Kidney (tissue), 14 donors: Measurements from ENCODE around the gene UMPS. TPM values are rescaled to one million over a fixed set of nuclear protein-coding genes. Genes with fewer than 3 reads are reported as not detected.

Source experiments
- DNase-seq, 5 donors: peaks; one replicate each; pipeline ENCODE4 v3.0.0-alpha.2; 2013 to 2020
- FAIRE-seq: peaks from 2 replicates; lab custom pipeline; 2012; peaks lifted over from hg19 to GRCh38; lab: Jason Lieb, UNC
- H3K27ac ChIP-seq, 2 donors: one replicate each; pipeline ENCODE4 v1.7.0; 2013; ENCODE audit warnings: low read depth in 2 of 2, low read length in 2 of 2, inconsistent platforms in 1 of 2
- H3K27me3 ChIP-seq: one replicate; pipeline ENCODE4 v1.7.1; 2013; ENCODE audit warnings: low read length, inconsistent platforms; ENCODE audit not compliant: control insufficient read depth, insufficient read depth
- H3K36me3 ChIP-seq, 3 donors: one replicate each; pipeline versions ENCODE4 v1.7.0 to v1.7.1; 2013; ENCODE audit warnings: low read length in 3 of 3, control low read depth in 1 of 3, inconsistent platforms in 1 of 3; ENCODE audit not compliant: insufficient read depth in 3 of 3, control insufficient read depth in 2 of 3
- H3K4me1 ChIP-seq, 3 donors: one replicate each; pipeline versions ENCODE4 v1.7.0 to v1.7.1; 2013; ENCODE audit warnings: low read length in 3 of 3, inconsistent platforms in 1 of 3, low read depth in 1 of 3; ENCODE audit not compliant: control insufficient read depth in 2 of 3, insufficient read depth in 2 of 3
- H3K4me3 ChIP-seq, 3 donors: one replicate each; pipeline versions ENCODE4 v1.7.0 to v1.8.1; 2013; ENCODE audit warnings: low read length in 3 of 3, control low read depth in 1 of 3, inconsistent platforms in 1 of 3
- H3K9ac ChIP-seq, 3 donors: one replicate each; pipeline versions ENCODE4 v1.7.0 to v1.7.1; 2013; ENCODE audit warnings: low read length in 3 of 3, control low read depth in 1 of 3, inconsistent platforms in 1 of 3
- H3K9me3 ChIP-seq, 3 donors: one replicate each; pipeline versions ENCODE4 v1.7.0 to v1.7.1; 2013; ENCODE audit warnings: low read length in 3 of 3, control low read depth in 1 of 3, inconsistent platforms in 1 of 3; ENCODE audit not compliant: control insufficient read depth in 2 of 3, insufficient read depth in 1 of 3
- intact Hi-C: fragments of 100-400 bp; cut with DNase I; formaldehyde crosslinking; loops from one replicate; pipeline ENCODE4 v1.11.1; 2022
- polyA plus RNA-seq: library from polyadenylated mRNA; stranded (reverse); fragments of 350-450 nt; fragmentation: Illumina TruSeq; extraction: RNeasy Lipid Tissue Mini Kit (QIAGEN cat#74804); gene quantifications from one replicate; pipeline ENCODE4 v1.2.3, GENCODE V29; 2014; ENCODE audit warnings: low read depth, low replicate concordance; ENCODE audit not compliant: insufficient read depth
- total RNA-seq: library from RNA; stranded (reverse); fragmentation: NEBNext Ultra II Directional; extraction: Animal tissue kit (Norgen Biotek cat#: 25700); gene quantifications from one replicate; pipeline ENCODE4 v1.2.1, GENCODE V29; 2021
- TF ChIP-seq, protein P1 (sequence below): IDR thresholded peaks from 3 replicates; pipeline ENCODE4 v1.5.1; 2012; ENCODE audit warnings: mild to moderate bottlenecking, moderate library complexity, borderline replicate concordance; ENCODE audit not compliant: insufficient read depth; ENCODE audit errors: extremely low read depth
- donor health status: control.
- donor health status: control.
- donor health status: control.
- donor health status: control.
- donor health status: control.
- donor health status: DM: yes; HTN: yes; CAD: no.
- donor health status: Normal renal cell carcinoma (clear cell type).

The UMPS gene
- total and polyA plus RNA-seq, 2 donors from 2014 or later, result 24.7 to 25.7 TPM

DNA sequence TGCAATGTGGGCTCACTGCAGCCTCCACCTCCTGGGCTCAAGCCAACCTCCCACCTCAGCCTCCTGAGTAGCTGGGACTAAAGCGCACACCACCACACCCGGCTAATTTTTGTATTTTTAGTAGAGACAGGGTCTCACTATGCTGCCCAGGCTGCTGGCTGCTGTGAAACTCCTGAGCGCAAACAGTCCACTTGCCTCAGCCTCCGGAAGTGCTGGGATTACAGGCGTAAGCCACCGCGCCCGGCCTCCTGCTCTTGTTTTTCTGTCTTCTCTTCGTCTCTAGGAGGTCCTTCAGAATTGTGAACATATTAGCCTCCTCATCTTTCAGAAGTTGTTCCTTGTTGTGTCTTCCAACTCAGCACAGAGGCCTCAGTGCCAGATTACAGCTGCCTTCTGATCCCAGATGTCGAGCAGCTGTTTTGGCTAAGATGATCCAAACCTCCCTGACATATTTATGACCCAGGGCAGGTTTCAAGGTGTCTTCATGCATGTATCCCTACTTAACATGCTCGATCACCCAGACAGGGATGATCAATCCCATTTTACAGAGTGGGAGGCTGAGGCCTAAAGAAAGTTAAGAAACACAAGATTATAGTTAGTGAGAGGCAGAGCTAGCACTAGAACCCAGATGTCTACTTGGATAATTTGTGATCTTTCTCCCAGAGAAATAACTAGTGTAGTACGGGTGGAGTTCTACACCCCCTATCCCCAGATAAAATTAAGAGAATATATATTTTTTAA lies 32.1 kb upstream of the UMPS start:
- no peaks in the 10 kb centered on the region for H3K36me3 ChIP-seq
- intact Hi-C loops, result no loop called here
- no peak overlapping the region for H3K4me3 ChIP-seq
- H3K27me3 ChIP-seq, result no peaks in the 10 kb centered on the region
- no peak for FAIRE-seq
- TF ChIP-seq, protein P1, sequence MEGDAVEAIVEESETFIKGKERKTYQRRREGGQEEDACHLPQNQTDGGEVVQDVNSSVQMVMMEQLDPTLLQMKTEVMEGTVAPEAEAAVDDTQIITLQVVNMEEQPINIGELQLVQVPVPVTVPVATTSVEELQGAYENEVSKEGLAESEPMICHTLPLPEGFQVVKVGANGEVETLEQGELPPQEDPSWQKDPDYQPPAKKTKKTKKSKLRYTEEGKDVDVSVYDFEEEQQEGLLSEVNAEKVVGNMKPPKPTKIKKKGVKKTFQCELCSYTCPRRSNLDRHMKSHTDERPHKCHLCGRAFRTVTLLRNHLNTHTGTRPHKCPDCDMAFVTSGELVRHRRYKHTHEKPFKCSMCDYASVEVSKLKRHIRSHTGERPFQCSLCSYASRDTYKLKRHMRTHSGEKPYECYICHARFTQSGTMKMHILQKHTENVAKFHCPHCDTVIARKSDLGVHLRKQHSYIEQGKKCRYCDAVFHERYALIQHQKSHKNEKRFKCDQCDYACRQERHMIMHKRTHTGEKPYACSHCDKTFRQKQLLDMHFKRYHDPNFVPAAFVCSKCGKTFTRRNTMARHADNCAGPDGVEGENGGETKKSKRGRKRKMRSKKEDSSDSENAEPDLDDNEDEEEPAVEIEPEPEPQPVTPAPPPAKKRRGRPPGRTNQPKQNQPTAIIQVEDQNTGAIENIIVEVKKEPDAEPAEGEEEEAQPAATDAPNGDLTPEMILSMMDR, result no peak
- no peaks in the 10 kb centered on the region for H3K4me1 ChIP-seq
- H3K27ac ChIP-seq, result no peak overlapping the region
- H3K9me3 ChIP-seq, result no peaks in the 10 kb centered on the region
- DNase-seq, result no peak
- no peak overlapping the region for H3K9ac ChIP-seq

DNA sequence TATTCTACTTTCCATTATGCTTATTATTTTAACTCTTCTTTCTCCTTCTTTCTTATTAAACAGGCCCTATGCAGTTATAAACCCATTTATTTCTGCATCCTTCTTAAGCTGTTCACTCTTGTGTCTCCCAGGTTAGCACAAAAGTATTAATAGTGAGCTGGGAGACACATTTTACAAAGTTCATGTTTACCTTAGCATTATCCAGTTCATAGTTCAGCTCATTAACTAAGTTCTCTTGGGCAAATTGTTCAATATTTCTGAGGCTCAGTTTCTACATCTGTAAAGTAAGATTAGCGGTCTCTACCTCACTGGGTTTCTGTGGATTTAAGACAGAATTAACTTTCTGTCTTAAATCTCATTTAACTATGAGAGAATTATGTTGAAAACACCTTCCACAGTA lies 31.2 kb upstream of the UMPS start:
- no peak overlapping the region for H3K9ac ChIP-seq
- no peaks in the 10 kb centered on the region for H3K4me1 ChIP-seq
- no peaks in the 10 kb centered on the region for H3K36me3 ChIP-seq
- no peaks in the 10 kb centered on the region for H3K27me3 ChIP-seq
- TF ChIP-seq, protein P1, result no peak
- no peaks in the 10 kb centered on the region for H3K9me3 ChIP-seq
- no peak overlapping the region for H3K4me3 ChIP-seq
- DNase-seq (no peak), FAIRE-seq (no peak)
- intact Hi-C loops, result no loop called here
- no peak overlapping the region for H3K27ac ChIP-seq

GRCh38 chr3:124699686-124700396 lies 30.4 kb upstream of the UMPS start:
- H3K4me3 ChIP-seq, result no peak overlapping the region
- H3K4me1 ChIP-seq, result no peaks in the 10 kb centered on the region
- H3K9me3 ChIP-seq, result no peaks in the 10 kb centered on the region
- DNase-seq (no peak), FAIRE-seq (no peak)
- H3K27me3 ChIP-seq, result no peaks in the 10 kb centered on the region
- H3K27ac ChIP-seq, result no peak overlapping the region
- TF ChIP-seq, protein P1, result no peak
- intact Hi-C loops, result no loop called here
- H3K9ac ChIP-seq, result no peak overlapping the region
- H3K36me3 ChIP-seq, result no peaks in the 10 kb centered on the region
